ENCODE results near the gene HBD. TPM values are rescaled to one million over a fixed set of nuclear protein-coding genes. Genes with fewer than 3 reads are reported as not detected.

Gene HBD
- total and polyA plus RNA-seq, 9 of the 15 experiments (the other 6 are each of a cell fraction or from before 2014, with no cell fraction given), result 11.8 to 169 (median 36.0) TPM

DNA sequence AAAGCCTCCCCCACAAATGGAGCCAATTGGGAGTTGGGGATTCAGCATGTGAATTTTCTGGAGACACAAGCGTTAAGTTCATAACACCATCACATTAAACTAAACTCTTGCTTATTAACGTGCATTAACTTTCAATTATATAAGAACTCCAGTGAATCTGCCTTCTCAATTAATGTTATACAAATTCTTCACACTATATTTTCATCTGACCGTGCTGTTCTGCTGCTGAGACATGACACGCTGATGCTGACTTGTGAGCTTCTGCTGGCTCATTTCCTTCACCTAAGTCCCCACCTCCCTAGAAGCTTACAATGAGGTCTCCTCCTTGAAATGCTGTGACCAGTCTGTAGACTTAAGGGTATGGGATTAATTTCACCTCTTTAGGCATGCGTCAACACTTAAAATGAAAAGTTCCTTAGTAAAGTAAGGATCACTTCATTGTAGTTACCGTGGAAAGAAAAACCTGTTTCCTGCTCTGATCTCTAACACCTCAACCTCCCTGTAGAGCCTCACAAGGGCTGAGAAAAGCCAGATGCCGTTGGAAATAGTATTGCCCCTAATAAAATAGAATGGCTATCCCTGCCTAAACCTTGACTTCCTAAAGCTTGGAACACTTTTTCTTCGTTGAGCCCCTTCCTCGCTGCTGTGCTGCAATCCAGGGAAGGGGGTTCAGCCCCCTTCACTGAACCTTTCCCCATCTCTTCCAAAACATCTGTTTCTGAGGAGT lies 18.1 kb upstream of the HBD start (continued):
- 0 out of 4 replicates have a peak, but pooled peaks of 1 of the 2 experiments have one; percentile 25 for TF ChIP-seq MAZ (CRISPR knock-in tag; conservative IDR thresholded peaks at IDR 0.05 in 1 of 2, IDR thresholded peaks at IDR 0.05 in 1 of 2)
- TF ChIP-seq, protein P1, sequence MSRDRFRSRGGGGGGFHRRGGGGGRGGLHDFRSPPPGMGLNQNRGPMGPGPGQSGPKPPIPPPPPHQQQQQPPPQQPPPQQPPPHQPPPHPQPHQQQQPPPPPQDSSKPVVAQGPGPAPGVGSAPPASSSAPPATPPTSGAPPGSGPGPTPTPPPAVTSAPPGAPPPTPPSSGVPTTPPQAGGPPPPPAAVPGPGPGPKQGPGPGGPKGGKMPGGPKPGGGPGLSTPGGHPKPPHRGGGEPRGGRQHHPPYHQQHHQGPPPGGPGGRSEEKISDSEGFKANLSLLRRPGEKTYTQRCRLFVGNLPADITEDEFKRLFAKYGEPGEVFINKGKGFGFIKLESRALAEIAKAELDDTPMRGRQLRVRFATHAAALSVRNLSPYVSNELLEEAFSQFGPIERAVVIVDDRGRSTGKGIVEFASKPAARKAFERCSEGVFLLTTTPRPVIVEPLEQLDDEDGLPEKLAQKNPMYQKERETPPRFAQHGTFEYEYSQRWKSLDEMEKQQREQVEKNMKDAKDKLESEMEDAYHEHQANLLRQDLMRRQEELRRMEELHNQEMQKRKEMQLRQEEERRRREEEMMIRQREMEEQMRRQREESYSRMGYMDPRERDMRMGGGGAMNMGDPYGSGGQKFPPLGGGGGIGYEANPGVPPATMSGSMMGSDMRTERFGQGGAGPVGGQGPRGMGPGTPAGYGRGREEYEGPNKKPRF (IDR thresholded peaks at IDR 0.05; ENCODE audit: low read depth, low read length), result no peak
- TF ChIP-seq, protein P2, sequence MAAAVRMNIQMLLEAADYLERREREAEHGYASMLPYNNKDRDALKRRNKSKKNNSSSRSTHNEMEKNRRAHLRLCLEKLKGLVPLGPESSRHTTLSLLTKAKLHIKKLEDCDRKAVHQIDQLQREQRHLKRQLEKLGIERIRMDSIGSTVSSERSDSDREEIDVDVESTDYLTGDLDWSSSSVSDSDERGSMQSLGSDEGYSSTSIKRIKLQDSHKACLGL (CRISPR knock-in tag; IDR thresholded peaks at IDR 0.05; ENCODE audit: borderline replicate concordance, poor library complexity, severe bottlenecking), result no peak
- no peak for TF ChIP-seq TAF7 (tag; IDR thresholded peaks at IDR 0.05)
- TF ChIP-seq, protein P3, sequence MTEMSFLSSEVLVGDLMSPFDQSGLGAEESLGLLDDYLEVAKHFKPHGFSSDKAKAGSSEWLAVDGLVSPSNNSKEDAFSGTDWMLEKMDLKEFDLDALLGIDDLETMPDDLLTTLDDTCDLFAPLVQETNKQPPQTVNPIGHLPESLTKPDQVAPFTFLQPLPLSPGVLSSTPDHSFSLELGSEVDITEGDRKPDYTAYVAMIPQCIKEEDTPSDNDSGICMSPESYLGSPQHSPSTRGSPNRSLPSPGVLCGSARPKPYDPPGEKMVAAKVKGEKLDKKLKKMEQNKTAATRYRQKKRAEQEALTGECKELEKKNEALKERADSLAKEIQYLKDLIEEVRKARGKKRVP (CRISPR knock-in tag; IDR thresholded peaks at IDR 0.05), result peak; percentile 7
- no peak for TF ChIP-seq ZNF212 (CRISPR knock-in tag; IDR thresholded peaks at IDR 0.05)
- TF ChIP-seq HNRNPH1 (optimal IDR thresholded peaks at IDR 0.05; ENCODE audit: low read depth, low read length), result no peak
- no peak for TF ChIP-seq ARID1B (IDR thresholded peaks at IDR 0.05)
- TF ChIP-seq RNF2 (IDR thresholded peaks at IDR 0.05), result no peak; the same call in 1 of the 2 replicates
- no peak for TF ChIP-seq HLTF (IDR thresholded peaks at IDR 0.05)
- 0 out of 2 replicates have a peak, but pooled peaks have one; percentile 9 for TF ChIP-seq RBFOX2 (IDR thresholded peaks at IDR 0.05; ENCODE audit: low read depth, low read length)
- TF ChIP-seq, protein P4, sequence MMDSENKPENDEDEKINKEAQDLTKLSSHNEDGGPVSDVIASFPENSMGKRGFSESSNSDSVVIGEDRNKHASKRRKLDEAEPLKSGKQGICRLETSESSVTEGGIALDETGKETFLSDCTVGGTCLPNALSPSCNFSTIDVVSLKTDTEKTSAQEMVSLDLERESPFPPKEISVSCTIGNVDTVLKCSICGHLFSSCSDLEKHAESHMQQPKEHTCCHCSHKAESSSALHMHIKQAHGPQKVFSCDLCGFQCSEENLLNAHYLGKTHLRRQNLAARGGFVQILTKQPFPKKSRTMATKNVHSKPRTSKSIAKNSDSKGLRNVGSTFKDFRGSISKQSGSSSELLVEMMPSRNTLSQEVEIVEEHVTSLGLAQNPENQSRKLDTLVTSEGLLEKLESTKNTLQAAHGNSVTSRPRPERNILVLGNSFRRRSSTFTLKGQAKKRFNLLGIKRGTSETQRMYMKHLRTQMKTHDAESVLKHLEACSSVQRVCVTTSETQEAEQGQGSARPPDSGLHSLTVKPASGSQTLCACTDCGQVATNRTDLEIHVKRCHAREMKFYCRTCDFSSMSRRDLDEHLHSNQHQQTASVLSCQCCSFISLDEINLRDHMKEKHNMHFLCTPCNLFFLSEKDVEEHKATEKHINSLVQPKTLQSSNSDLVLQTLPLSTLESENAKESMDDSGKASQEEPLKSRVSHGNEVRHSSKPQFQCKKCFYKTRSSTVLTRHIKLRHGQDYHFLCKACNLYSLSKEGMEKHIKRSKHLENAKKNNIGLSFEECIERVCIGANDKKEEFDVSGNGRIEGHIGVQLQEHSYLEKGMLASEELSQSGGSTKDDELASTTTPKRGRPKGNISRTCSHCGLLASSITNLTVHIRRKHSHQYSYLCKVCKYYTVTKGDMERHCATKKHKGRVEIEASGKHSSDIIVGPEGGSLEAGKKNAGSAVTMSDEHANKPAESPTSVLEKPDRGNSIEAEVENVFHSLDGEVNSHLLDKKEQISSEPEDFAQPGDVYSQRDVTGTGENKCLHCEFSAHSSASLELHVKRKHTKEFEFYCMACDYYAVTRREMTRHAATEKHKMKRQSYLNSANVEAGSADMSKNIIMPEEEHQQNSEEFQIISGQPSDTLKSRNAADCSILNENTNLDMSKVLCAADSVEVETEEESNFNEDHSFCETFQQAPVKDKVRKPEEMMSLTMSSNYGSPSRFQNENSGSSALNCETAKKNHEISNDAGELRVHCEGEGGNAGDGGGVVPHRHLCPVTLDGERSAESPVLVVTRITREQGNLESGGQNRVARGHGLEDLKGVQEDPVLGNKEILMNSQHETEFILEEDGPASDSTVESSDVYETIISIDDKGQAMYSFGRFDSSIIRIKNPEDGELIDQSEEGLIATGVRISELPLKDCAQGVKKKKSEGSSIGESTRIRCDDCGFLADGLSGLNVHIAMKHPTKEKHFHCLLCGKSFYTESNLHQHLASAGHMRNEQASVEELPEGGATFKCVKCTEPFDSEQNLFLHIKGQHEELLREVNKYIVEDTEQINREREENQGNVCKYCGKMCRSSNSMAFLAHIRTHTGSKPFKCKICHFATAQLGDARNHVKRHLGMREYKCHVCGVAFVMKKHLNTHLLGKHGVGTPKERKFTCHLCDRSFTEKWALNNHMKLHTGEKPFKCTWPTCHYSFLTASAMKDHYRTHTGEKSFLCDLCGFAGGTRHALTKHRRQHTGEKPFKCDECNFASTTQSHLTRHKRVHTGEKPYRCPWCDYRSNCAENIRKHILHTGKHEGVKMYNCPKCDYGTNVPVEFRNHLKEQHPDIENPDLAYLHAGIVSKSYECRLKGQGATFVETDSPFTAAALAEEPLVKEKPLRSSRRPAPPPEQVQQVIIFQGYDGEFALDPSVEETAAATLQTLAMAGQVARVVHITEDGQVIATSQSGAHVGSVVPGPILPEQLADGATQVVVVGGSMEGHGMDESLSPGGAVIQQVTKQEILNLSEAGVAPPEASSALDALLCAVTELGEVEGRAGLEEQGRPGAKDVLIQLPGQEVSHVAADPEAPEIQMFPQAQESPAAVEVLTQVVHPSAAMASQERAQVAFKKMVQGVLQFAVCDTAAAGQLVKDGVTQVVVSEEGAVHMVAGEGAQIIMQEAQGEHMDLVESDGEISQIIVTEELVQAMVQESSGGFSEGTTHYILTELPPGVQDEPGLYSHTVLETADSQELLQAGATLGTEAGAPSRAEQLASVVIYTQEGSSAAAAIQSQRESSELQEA (IDR thresholded peaks at IDR 0.05; ENCODE audit: low read depth), result no peak
- TF ChIP-seq, protein P5, sequence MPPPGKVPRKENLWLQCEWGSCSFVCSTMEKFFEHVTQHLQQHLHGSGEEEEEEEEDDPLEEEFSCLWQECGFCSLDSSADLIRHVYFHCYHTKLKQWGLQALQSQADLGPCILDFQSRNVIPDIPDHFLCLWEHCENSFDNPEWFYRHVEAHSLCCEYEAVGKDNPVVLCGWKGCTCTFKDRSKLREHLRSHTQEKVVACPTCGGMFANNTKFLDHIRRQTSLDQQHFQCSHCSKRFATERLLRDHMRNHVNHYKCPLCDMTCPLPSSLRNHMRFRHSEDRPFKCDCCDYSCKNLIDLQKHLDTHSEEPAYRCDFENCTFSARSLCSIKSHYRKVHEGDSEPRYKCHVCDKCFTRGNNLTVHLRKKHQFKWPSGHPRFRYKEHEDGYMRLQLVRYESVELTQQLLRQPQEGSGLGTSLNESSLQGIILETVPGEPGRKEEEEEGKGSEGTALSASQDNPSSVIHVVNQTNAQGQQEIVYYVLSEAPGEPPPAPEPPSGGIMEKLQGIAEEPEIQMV (tag; conservative IDR thresholded peaks at IDR 0.05; ENCODE audit: low read depth), result no peak
- TF ChIP-seq ZNF41 (CRISPR knock-in tag; conservative IDR thresholded peaks at IDR 0.05), result no peak

All from K562 (cell line).